ENCODE data around the gene CNN2.

Gene CNN2

GRCh38 chr19:1050989-1051788, 24.8 kb downstream of the CNN2 start:
- Histone ChIP-seq H3K27me3 (ENCODE audit: control insufficient read depth, insufficient read depth, low read length) (no peaks in the 10 kb centered on the region), H3K4me3 (ENCODE audit: low read length) (no peak overlapping the region), H3K36me3 (ENCODE audit: insufficient read depth, low read length) (peaks cover 9% of the 10 kb centered on the region), H3K4me2 (ENCODE audit: low read length) (no peak overlapping the region), H3K4me1 (ENCODE audit: control insufficient read depth, insufficient read depth, low read length) (no peaks in the 10 kb centered on the region), H3K9me3 (replicated peaks; ENCODE audit: low read length) (peaks cover 7% of the 10 kb centered on the region), H3K9ac (ENCODE audit: low read depth, low read length) (no peak overlapping the region)

DNA sequence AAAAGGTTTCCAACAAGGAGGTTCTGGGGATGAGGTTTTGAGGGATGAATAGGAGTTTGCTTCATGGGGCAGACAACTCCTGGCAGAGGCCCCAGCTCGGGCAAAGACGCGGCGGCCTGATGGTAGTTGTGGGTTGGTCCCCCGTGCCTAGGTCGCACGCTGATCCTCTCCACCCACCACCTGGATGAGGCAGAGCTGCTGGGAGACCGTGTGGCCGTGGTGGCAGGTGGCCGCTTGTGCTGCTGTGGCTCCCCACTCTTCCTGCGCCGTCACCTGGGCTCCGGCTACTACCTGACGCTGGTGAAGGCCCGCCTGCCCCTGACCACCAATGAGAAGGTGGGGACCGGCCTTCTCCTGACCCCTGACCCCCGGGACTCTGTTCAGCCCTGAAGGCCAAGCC, 25.4 kb downstream of the CNN2 start:
- H3K9ac ChIP-seq (ENCODE audit: low read depth, low read length) = no peak overlapping the region
- H3K4me1 ChIP-seq (ENCODE audit: control insufficient read depth, insufficient read depth, low read length) = no peaks in the 10 kb centered on the region
- no peaks in the 10 kb centered on the region for H3K27me3 ChIP-seq (ENCODE audit: control insufficient read depth, insufficient read depth, low read length)
- no peak overlapping the region for H3K4me2 ChIP-seq (ENCODE audit: low read length)
- H3K4me3 ChIP-seq (ENCODE audit: low read length) = no peak overlapping the region
- H3K9me3 ChIP-seq (replicated peaks; ENCODE audit: low read length) = peaks cover 13% of the 10 kb centered on the region
- H3K36me3 ChIP-seq (ENCODE audit: insufficient read depth, low read length) = peaks cover 15% of the 10 kb centered on the region

DNA sequence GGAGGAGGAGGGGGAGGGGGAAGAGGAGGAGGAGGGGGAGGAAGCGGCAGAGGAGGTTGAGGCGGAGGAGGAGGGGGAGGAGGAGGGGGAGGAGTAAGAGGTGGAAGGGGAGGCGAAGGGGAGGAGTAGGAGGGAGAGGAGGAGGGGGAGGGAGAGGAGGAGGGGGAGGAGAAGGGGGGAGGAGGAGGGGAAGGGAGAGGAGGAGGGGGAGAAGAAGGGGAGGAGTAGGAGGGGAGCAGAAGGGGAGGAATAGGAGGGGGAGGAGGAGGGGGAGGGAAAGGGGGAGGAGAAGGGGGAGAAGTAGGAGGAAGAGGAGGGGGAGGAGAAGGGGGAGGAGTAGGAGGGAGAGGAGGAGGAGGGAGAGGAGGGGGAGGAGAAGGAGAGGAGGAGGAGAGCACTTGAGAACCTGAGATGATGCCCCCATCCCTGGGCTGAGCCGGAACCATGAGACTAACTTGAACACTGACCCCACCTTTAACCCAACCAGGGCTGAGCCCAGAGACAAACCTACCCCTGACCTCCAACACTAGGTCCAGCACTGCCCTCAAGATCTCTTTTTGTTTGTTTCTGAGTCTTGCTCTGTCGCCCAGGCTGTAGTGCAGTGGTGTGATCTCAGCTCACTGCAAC, 26.1 kb downstream of the CNN2 start:
- H3K9ac ChIP-seq (ENCODE audit: low read depth, low read length) = no peak overlapping the region
- peaks cover 20% of the 10 kb centered on the region for H3K36me3 ChIP-seq (ENCODE audit: insufficient read depth, low read length)

DNA sequence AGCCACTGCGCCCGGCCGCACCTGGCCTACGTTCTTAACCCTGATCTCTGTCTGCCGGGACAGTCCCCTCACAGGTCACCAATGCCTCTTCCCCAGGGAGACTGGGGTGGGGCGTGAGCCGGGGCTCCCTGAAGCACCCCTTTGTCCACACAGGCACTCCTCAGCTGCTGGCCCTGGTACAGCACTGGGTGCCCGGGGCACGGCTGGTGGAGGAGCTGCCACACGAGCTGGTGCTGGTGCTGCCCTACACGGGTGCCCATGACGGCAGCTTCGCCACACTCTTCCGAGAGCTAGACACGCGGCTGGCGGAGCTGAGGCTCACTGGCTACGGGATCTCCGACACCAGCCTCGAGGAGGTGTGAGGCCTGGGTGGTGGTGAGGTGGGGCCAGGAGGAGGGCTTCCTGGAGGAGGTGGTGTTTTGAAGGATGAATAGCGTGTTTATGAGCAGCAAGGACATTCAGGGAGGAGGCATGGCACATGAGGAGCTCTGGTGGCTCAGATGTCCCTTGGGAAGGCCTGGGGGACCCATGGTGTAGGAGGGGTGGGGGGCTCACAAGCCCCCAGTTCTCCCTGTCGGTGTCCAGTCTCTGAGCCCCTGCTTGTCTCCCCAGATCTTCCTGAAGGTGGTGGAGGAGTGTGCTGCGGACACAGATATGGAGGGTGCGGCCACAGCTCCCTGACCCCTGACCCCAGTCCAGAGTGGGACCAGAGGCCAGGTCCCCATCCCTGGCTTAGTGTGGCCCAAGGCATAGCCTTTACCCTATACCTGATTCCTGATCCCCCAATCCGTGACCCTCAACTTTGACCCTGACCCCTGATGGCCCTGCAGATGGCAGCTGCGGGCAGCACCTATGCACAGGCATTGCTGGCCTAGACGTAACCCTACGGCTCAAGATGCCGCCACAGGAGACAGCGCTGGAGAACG, 27.0 kb downstream of the CNN2 start:
- Histone ChIP-seq H3K4me1 (ENCODE audit: control insufficient read depth, insufficient read depth, low read length) (no peaks in the 10 kb centered on the region), H3K4me3 (ENCODE audit: low read length) (no peak overlapping the region), H3K36me3 (ENCODE audit: insufficient read depth, low read length) (peaks cover 28% of the 10 kb centered on the region), H3K4me2 (ENCODE audit: low read length) (no peak overlapping the region), H3K27me3 (ENCODE audit: control insufficient read depth, insufficient read depth, low read length) (no peaks in the 10 kb centered on the region), H3K9ac (ENCODE audit: low read depth, low read length) (no peak overlapping the region), H3K9me3 (replicated peaks; ENCODE audit: low read length) (peaks cover 26% of the 10 kb centered on the region)

More for the DNA sequence above, 26.1 kb downstream of the CNN2 start:
- Histone ChIP-seq H3K4me2 (ENCODE audit: low read length) (no peak overlapping the region), H3K27me3 (ENCODE audit: control insufficient read depth, insufficient read depth, low read length) (no peaks in the 10 kb centered on the region), H3K4me3 (ENCODE audit: low read length) (no peak overlapping the region), H3K9me3 (replicated peaks; ENCODE audit: low read length) (peaks cover 18% of the 10 kb centered on the region), H3K4me1 (ENCODE audit: control insufficient read depth, insufficient read depth, low read length) (no peaks in the 10 kb centered on the region)

GRCh38 chr19:1054102-1055027, 28.0 kb downstream of the CNN2 start:
- no peaks in the 10 kb centered on the region for H3K27me3 ChIP-seq (ENCODE audit: control insufficient read depth, insufficient read depth, low read length)
- H3K36me3 ChIP-seq (ENCODE audit: insufficient read depth, low read length) = peaks cover 30% of the 10 kb centered on the region
- no peak overlapping the region for H3K4me3 ChIP-seq (ENCODE audit: low read length)
- H3K9me3 ChIP-seq (replicated peaks; ENCODE audit: low read length) = peaks cover 31% of the 10 kb centered on the region
- H3K9ac ChIP-seq (ENCODE audit: low read depth, low read length) = no peak overlapping the region
- H3K4me2 ChIP-seq (ENCODE audit: low read length) = no peak overlapping the region
- no peaks in the 10 kb centered on the region for H3K4me1 ChIP-seq (ENCODE audit: control insufficient read depth, insufficient read depth, low read length)

GRCh38 chr19:1055028-1055425, 28.6 kb downstream of the CNN2 start:
- H3K4me1 ChIP-seq (ENCODE audit: control insufficient read depth, insufficient read depth, low read length) = no peaks in the 10 kb centered on the region
- no peak overlapping the region for H3K9ac ChIP-seq (ENCODE audit: low read depth, low read length)
- H3K27me3 ChIP-seq (ENCODE audit: control insufficient read depth, insufficient read depth, low read length) = no peaks in the 10 kb centered on the region
- H3K4me2 ChIP-seq (ENCODE audit: low read length) = no peak overlapping the region
- peaks cover 30% of the 10 kb centered on the region for H3K36me3 ChIP-seq (ENCODE audit: insufficient read depth, low read length)
- H3K9me3 ChIP-seq (replicated peaks; ENCODE audit: low read length) = peaks cover 31% of the 10 kb centered on the region
- H3K4me3 ChIP-seq (ENCODE audit: low read length) = no peak overlapping the region

GRCh38 chr19:1055886-1056620, 29.6 kb downstream of the CNN2 start:
- Histone ChIP-seq H3K9me3 (replicated peaks; ENCODE audit: low read length) (peaks cover 31% of the 10 kb centered on the region), H3K4me1 (ENCODE audit: control insufficient read depth, insufficient read depth, low read length) (no peaks in the 10 kb centered on the region), H3K4me2 (ENCODE audit: low read length) (no peak overlapping the region), H3K4me3 (ENCODE audit: low read length) (no peak overlapping the region), H3K27me3 (ENCODE audit: control insufficient read depth, insufficient read depth, low read length) (no peaks in the 10 kb centered on the region), H3K9ac (ENCODE audit: low read depth, low read length) (no peak overlapping the region), H3K36me3 (ENCODE audit: insufficient read depth, low read length) (peaks cover 30% of the 10 kb centered on the region)

DNA sequence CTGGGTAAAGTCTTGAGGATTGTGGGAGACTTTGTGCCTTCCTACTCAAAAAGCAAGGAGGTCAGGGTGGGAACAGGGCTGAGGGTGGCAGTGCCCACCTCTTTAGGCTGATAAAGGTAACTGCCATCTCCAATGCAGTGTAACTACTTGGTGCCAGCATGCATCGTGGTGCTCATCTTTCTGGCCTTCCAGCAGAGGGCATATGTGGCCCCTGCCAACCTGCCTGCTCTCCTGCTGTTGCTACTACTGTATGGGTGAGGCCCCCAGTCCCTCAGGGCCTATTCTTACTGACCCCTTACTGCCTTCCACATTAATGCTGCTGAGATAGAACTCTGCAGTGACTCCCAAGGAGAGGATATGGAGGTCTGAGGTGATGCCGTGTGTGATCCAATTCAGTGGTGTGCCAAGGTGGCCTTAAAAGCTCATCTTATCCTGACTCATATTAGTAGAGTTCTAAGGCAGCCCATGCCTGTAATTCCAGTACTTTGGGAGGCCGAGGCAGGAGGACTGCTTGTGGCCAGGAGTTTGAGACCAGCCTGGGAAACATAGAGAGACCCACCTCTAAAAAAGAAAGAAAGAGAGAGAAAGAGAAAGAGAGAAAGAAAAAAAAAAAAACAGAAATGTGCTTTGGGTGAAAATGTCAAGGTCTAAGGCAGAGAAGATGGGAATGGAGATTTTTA, 30.9 kb downstream of the CNN2 start:
- Histone ChIP-seq H3K4me3 (ENCODE audit: low read length) (no peak overlapping the region), H3K36me3 (ENCODE audit: insufficient read depth, low read length) (peaks cover 30% of the 10 kb centered on the region), H3K9me3 (replicated peaks; ENCODE audit: low read length) (peaks cover 31% of the 10 kb centered on the region), H3K27me3 (ENCODE audit: control insufficient read depth, insufficient read depth, low read length) (no peaks in the 10 kb centered on the region), H3K4me1 (ENCODE audit: control insufficient read depth, insufficient read depth, low read length) (no peaks in the 10 kb centered on the region), H3K4me2 (ENCODE audit: low read length) (no peak overlapping the region), H3K9ac (ENCODE audit: low read depth, low read length) (no peak overlapping the region)

GRCh38 chr19:1058112-1058511, 31.7 kb downstream of the CNN2 start:
- Histone ChIP-seq H3K4me2 (ENCODE audit: low read length) (no peak overlapping the region), H3K4me3 (ENCODE audit: low read length) (no peak overlapping the region), H3K9ac (ENCODE audit: low read depth, low read length) (no peak overlapping the region), H3K36me3 (ENCODE audit: insufficient read depth, low read length) (peaks cover 30% of the 10 kb centered on the region), H3K27me3 (ENCODE audit: control insufficient read depth, insufficient read depth, low read length) (no peaks in the 10 kb centered on the region), H3K9me3 (replicated peaks; ENCODE audit: low read length) (peaks cover 33% of the 10 kb centered on the region), H3K4me1 (ENCODE audit: control insufficient read depth, insufficient read depth, low read length) (no peaks in the 10 kb centered on the region)

DNA sequence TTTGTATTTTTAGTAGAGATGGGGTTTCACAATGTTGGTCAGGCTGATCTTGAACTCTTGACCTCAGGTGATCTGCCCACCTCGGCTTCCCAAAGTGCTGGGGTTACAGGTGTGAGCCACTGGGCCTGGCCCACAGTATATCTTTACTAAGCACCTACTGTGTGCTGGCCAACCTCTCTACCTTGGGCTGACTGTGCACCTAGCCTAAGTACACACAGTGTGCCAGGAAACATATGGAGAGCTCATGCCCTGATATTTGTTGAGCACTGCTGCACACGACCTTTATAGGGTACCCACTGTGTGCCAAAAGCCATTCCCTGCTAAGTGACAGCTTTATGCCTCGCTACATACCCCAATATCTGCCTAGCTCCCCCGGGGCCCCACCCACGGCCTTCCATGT, 34.3 kb downstream of the CNN2 start:
- Histone ChIP-seq H3K9ac (ENCODE audit: low read depth, low read length) (no peak overlapping the region), H3K4me2 (ENCODE audit: low read length) (no peak overlapping the region), H3K36me3 (ENCODE audit: insufficient read depth, low read length) (peaks cover 23% of the 10 kb centered on the region), H3K27me3 (ENCODE audit: control insufficient read depth, insufficient read depth, low read length) (no peaks in the 10 kb centered on the region), H3K9me3 (replicated peaks; ENCODE audit: low read length) (peaks cover 29% of the 10 kb centered on the region), H3K4me1 (ENCODE audit: control insufficient read depth, insufficient read depth, low read length) (peaks cover 2% of the 10 kb centered on the region), H3K4me3 (ENCODE audit: low read length) (no peak overlapping the region)
